Measurements from ENCODE around the gene VAV3.

- TF ChIP-seq CTCF (IDR thresholded peaks at IDR 0.05 in 8 of 11, conservative IDR thresholded peaks at IDR 0.05 in 3 of 11) (no peak), POLR2A (IDR thresholded peaks at IDR 0.05) (no peak), POLR2AphosphoS5 (IDR thresholded peaks at IDR 0.05) (no peak)
Measured at GRCh38 chr1:107691540-107691939, 273.4 kb downstream of the VAV3 start.

Measured in spleen (tissue), 7 donors.